BJ (cell line): ENCODE results near the gene ERP44. TPM values are rescaled to one million over a fixed set of nuclear protein-coding genes. Genes with fewer than 3 reads are reported as not detected.

Source experiments
- CTCF ChIA-PET: fragments of 350-600 bp; formaldehyde crosslinking; extraction: SDS; loops from one replicate; lab custom pipeline; 2021; ENCODE audit warnings: antibody characterized with exemption, inconsistent platforms; lab: Yijun Ruan, JAX
- POLR2A ChIA-PET: fragments of 300-600 bp; sonication (Branson Sonifier 250); formaldehyde crosslinking; extraction: SDS; loops from one replicate; lab custom pipeline; 2021; ENCODE audit warnings: antibody characterized with exemption; lab: Charles Lee
- DNase-seq: peaks from one replicate; pipeline ENCODE4 v3.0.0-alpha.2; 2011; ENCODE audit warnings: low read depth
- H3K27me3 ChIP-seq: 2 replicates; pipeline ENCODE4 v1.6.0; 2011; ENCODE audit warnings: low read length; ENCODE audit not compliant: control insufficient read depth, insufficient read depth
- H3K36me3 ChIP-seq: 2 replicates; pipeline ENCODE4 v1.5.1; 2011; ENCODE audit warnings: low read length; ENCODE audit not compliant: control insufficient read depth, insufficient read depth
- H3K4me3 ChIP-seq: 2 replicates; pipeline ENCODE4 v1.5.1; 2011; ENCODE audit warnings: low read depth, mild to moderate bottlenecking, control low read depth, low read length
- CTCF ChIP-seq: IDR thresholded peaks from 2 replicates; pipeline ENCODE4 v1.5.1; 2011; ENCODE audit warnings: low read depth, mild to moderate bottlenecking, control low read depth, inconsistent platforms, low read length, moderate library complexity; ENCODE audit not compliant: insufficient read depth
- polyA plus RNA-seq: library from polyadenylated mRNA; depleted of rRNA; stranded (reverse); fragments of >200 nt; gene quantifications from 2 replicates; pipeline ENCODE4 v1.2.3, GENCODE V29; 2011

The ERP44 gene
- polyA plus RNA-seq, 1 experiment, result 9.8 TPM

GRCh38 chr9:99964336-99964735, 134.5 kb downstream of the ERP44 start:
- Histone ChIP-seq H3K36me3 (peaks cover 3% of the 10 kb centered on the region), H3K4me3 (no peak overlapping the region), H3K27me3 (no peaks in the 10 kb centered on the region)
- no peak for DNase-seq
- TF ChIP-seq CTCF, result no peak
- CTCF ChIA-PET, result interaction anchor here (0.6 kb wide), 1 partner anchor 63 kb away, joined by 6 read pairs; no protein-coding TSS in a partner anchor
- POLR2A ChIA-PET, result no interaction called here

- no peak overlapping the region for H3K4me3 ChIP-seq
- H3K27me3 ChIP-seq, result no peaks in the 10 kb centered on the region
- ChIA-PET CTCF (no interaction called here), POLR2A (interaction anchor here (0.6 kb wide), 1 partner anchor 275 kb away, joined by 3 read pairs; no protein-coding TSS in a partner anchor)
- H3K36me3 ChIP-seq, result peaks cover 3% of the 10 kb centered on the region
- no peak for TF ChIP-seq CTCF
- no peak for DNase-seq
These were observed 136.0 kb downstream of the ERP44 start for GRCh38 chr9:99962680-99963261.

- H3K4me3 ChIP-seq, result no peak overlapping the region
- CTCF ChIA-PET, result no interaction called here
- no peak for TF ChIP-seq CTCF
- H3K27me3 ChIP-seq, result no peaks in the 10 kb centered on the region
- POLR2A ChIA-PET, result no interaction called here
- no peak for DNase-seq
- no peaks in the 10 kb centered on the region; the same call in 1 of the 2 replicates for H3K36me3 ChIP-seq
These were observed 143.2 kb downstream of the ERP44 start for GRCh38 chr9:99955606-99956005.

- Histone ChIP-seq H3K36me3 (no peaks in the 10 kb centered on the region; the same call in 1 of the 2 replicates), H3K4me3 (no peak overlapping the region), H3K27me3 (no peaks in the 10 kb centered on the region)
- DNase-seq, result no peak
- POLR2A ChIA-PET, result no interaction called here
- TF ChIP-seq CTCF, result no peak
- CTCF ChIA-PET, result no interaction called here
These were observed 144.0 kb downstream of the ERP44 start for GRCh38 chr9:99954819-99955218.

- ChIA-PET POLR2A (no interaction called here), CTCF (no interaction called here)
- DNase-seq, result no peak
- H3K4me3 ChIP-seq, result no peak overlapping the region
- H3K27me3 ChIP-seq, result no peaks in the 10 kb centered on the region
- H3K36me3 ChIP-seq, result no peaks in the 10 kb centered on the region; the same call in 1 of the 2 replicates
- no peak for TF ChIP-seq CTCF
These were observed 144.8 kb downstream of the ERP44 start for GRCh38 chr9:99953861-99954507.
